NCI-H446 (cell line): ENCODE results near the gene ETFBKMT.
"Not testable (repeated sequence)": the region's sequence is repeated elsewhere in the genome, so short reads cannot be mapped to it uniquely, and the experiment has no call there.

Experiments used
- DNase-seq, 2 experiments: peaks; one replicate each; lab custom pipeline; 2025; lab: John Stamatoyannopoulos, UW

ETFBKMT gene

GRCh38 chr12:31718542-31719198 lies 59.2 kb downstream of the ETFBKMT start:
- DNase-seq, result not testable (repeated sequence)

- DNase-seq, result no peak
These were observed 63.1 kb downstream of the ETFBKMT start for GRCh38 chr12:31722580-31722979.
